Breast epithelium (tissue), 4 donors: ENCODE measurements around the gene PRKAG1. TPM values are rescaled to one million over a fixed set of nuclear protein-coding genes. Genes with fewer than 3 reads are reported as not detected.

Experiments used
- DNase-seq, 2 donors: peaks; one replicate each; pipeline ENCODE4 v3.0.0-alpha.2; 2019; ENCODE audit warnings: low spot score in 2 of 2
- H3K27ac ChIP-seq, 2 donors: fragments of 200-600 bp; sonication (generic) in 1 of 2; one replicate each; pipeline ENCODE4 v1.5.1; 2016 to 2019; ENCODE audit warnings: mild to moderate bottlenecking in 1 of 2
- H3K27me3 ChIP-seq, 2 donors: fragments of 200-600 bp; sonication (generic) in 1 of 2; one replicate each; pipeline versions ENCODE4 v1.5.1 to v1.6.0; 2017 to 2019; ENCODE audit warnings: control low read depth in 1 of 2, mild to moderate bottlenecking in 1 of 2
- H3K36me3 ChIP-seq: fragments of 200-600 bp; one replicate; pipeline ENCODE4 v1.5.1; 2019
- H3K4me1 ChIP-seq, 2 donors: fragments of 200-600 bp; sonication (generic); one replicate each; pipeline ENCODE4 v1.5.1; 2016 to 2019; ENCODE audit warnings: control low read depth in 1 of 2
- H3K4me3 ChIP-seq, 3 donors: fragments of 200-600 bp; sonication (generic); 1 replicate in 2 of 3; 2 replicates in 1 of 3; pipeline ENCODE4 v1.5.1; 2016 to 2019; ENCODE audit warnings: mild to moderate bottlenecking in 3 of 3, moderate library complexity in 2 of 3
- H3K9me3 ChIP-seq, 2 donors: fragments of 200-600 bp; sonication (generic) in 1 of 2; one replicate each; pipeline ENCODE4 v1.5.1; 2016 to 2019; ENCODE audit warnings: control low read depth in 1 of 2
- CTCF ChIP-seq, 3 donors: fragments of 450-650 bp; IDR thresholded peaks; one replicate each; pipeline ENCODE4 v1.5.1; 2016 to 2017; ENCODE audit warnings: antibody characterized with exemption in 3 of 3, mild to moderate bottlenecking in 3 of 3, moderate library complexity in 3 of 3
- POLR2A ChIP-seq: fragments of 450-650 bp; IDR thresholded peaks from one replicate; pipeline ENCODE4 v1.6.1; 2016; ENCODE audit warnings: antibody characterized with exemption, mild to moderate bottlenecking, moderate library complexity
- POLR2AphosphoS5 ChIP-seq, 3 donors: sonication (generic); formaldehyde crosslinking; IDR thresholded peaks; one replicate each; pipeline ENCODE4 v1.6.1; 2017; ENCODE audit warnings: antibody characterized with exemption in 3 of 3
- intact Hi-C: fragments of 100-400 bp; cut with DNase I; formaldehyde crosslinking; loops from one replicate; pipeline ENCODE4 v1.15.1; 2023; ENCODE audit warnings: low total_unique reads
- total RNA-seq, 3 donors: library from RNA; depleted of rRNA; stranded (reverse); fragments of >200 nt; gene quantifications; one replicate each; pipeline ENCODE4 v1.1.0, GENCODE V29; 2016

PRKAG1 gene
- total RNA-seq, 3 donors from 2014 or later: 50.5 to 84.3 (median 54.0) TPM

- Histone ChIP-seq H3K36me3 (no peaks in the 10 kb centered on the region), H3K9me3 (no peaks in the 10 kb centered on the region), H3K27ac (no peak overlapping the region), H3K4me3 (no peak overlapping the region), H3K27me3 (no peaks in the 10 kb centered on the region), H3K4me1 (peaks cover 5 to 11% of the 10 kb centered on the region in 2 donors)
- intact Hi-C loops: no loop called here
- DNase-seq: no peak
- TF ChIP-seq CTCF (IDR thresholded peaks at IDR 0.05): no peak
- TF ChIP-seq POLR2A: no peak
- no peak for TF ChIP-seq POLR2AphosphoS5 (IDR thresholded peaks at IDR 0.05)
Measured at GRCh38 chr12:49022558-49023178, 4.1 kb upstream of the PRKAG1 start.

GRCh38 chr12:49021292-49021915 is 2.8 kb upstream of the PRKAG1 start:
- Histone ChIP-seq H3K27me3 (no peaks in the 10 kb centered on the region), H3K27ac (no peak overlapping the region), H3K36me3 (no peaks in the 10 kb centered on the region), H3K4me1 (peaks cover 8 to 15% of the 10 kb centered on the region in 2 donors), H3K4me3 (no peak overlapping the region), H3K9me3 (no peaks in the 10 kb centered on the region)
- TF ChIP-seq POLR2AphosphoS5 (IDR thresholded peaks at IDR 0.05) (no peak), CTCF (IDR thresholded peaks at IDR 0.05) (no peak), POLR2A (no peak)
- intact Hi-C loops: no loop called here
- DNase-seq: no peak

- no peak for DNase-seq
- no peaks in the 10 kb centered on the region for H3K36me3 ChIP-seq
Measured at GRCh38 chr12:49020441-49020840, 1.9 kb upstream of the PRKAG1 start.

GRCh38 chr12:49019443-49020324 is 1.1 kb upstream of the PRKAG1 start:
- Histone ChIP-seq H3K36me3 (no peaks in the 10 kb centered on the region), H3K4me1 (peaks cover 8 to 15% of the 10 kb centered on the region in 2 donors), H3K4me3 (peak overlapping the region; percentile 68 to 98 (median 91)), H3K9me3 (no peaks in the 10 kb centered on the region), H3K27me3 (no peaks in the 10 kb centered on the region), H3K27ac (peak overlapping the region; percentile 94 to 97)
- no peak for TF ChIP-seq POLR2A
- no peak for TF ChIP-seq CTCF (IDR thresholded peaks at IDR 0.05)
- TF ChIP-seq POLR2AphosphoS5 (IDR thresholded peaks at IDR 0.05): no peak
- no peak for DNase-seq
- intact Hi-C loops: no loop called here

More at GRCh38 chr12:49020441-49020840, 1.9 kb upstream of the PRKAG1 start:
- H3K27me3 ChIP-seq: no peaks in the 10 kb centered on the region
- no peaks in the 10 kb centered on the region for H3K9me3 ChIP-seq
- no peak overlapping the region for H3K4me3 ChIP-seq
- peak overlapping the region in 1 of 2 donors; percentile 94 for H3K27ac ChIP-seq
- no peak for TF ChIP-seq POLR2AphosphoS5 (IDR thresholded peaks at IDR 0.05)
- peaks cover 8 to 15% of the 10 kb centered on the region in 2 donors for H3K4me1 ChIP-seq
- intact Hi-C loops: no loop called here

- Histone ChIP-seq H3K4me1 (peaks cover 8 to 15% of the 10 kb centered on the region in 2 donors), H3K4me3 (peak overlapping the region; percentile 68 to 98 (median 91)), H3K9me3 (no peaks in the 10 kb centered on the region), H3K27me3 (no peaks in the 10 kb centered on the region), H3K27ac (peak overlapping the region; percentile 94 to 97), H3K36me3 (no peaks in the 10 kb centered on the region)
- no peak for TF ChIP-seq CTCF (IDR thresholded peaks at IDR 0.05)
- no peak for TF ChIP-seq POLR2AphosphoS5 (IDR thresholded peaks at IDR 0.05)
- TF ChIP-seq POLR2A: no peak
- no peak for DNase-seq
- intact Hi-C loops: no loop called here
Measured at GRCh38 chr12:49019120-49019430, 499 bp upstream of the PRKAG1 start.
